GM23338 (cell line): ENCODE results near the gene TMEM151B. TPM values are rescaled to one million over a fixed set of nuclear protein-coding genes. Genes with fewer than 3 reads are reported as not detected.

Experiments
- ATAC-seq: fragments of 200-7000 bp; cut with Tn5 transposase; 3 replicates; pipeline ENCODE4 v1.9.1; 2020
- DNase-seq: peaks from one replicate; pipeline ENCODE4 v3.0.0-alpha.2; 2015; ENCODE audit warnings: low spot score
- H2AFZ ChIP-seq: fragments of 200-600 bp; sonication (generic); 2 replicates; pipeline ENCODE4 v1.8.0; 2016; ENCODE audit warnings: antibody characterized with exemption, mild to moderate bottlenecking, moderate library complexity
- H3F3A ChIP-seq: fragments of 200-600 bp; sonication (generic); replicated peaks from 2 replicates; pipeline ENCODE4 v1.8.0; 2017; ENCODE audit warnings: antibody characterized with exemption, mixed run types, low read depth
- H3K27ac ChIP-seq: fragments of 200-600 bp; sonication (generic); 2 replicates; pipeline ENCODE4 v1.6.1; 2016; ENCODE audit warnings: low read depth
- H3K27me3 ChIP-seq: fragments of 200-600 bp; sonication (generic); 2 replicates; pipeline ENCODE4 v1.8.0; 2016; ENCODE audit warnings: mild to moderate bottlenecking, mixed run types, moderate library complexity; ENCODE audit not compliant: insufficient read depth
- H3K36me3 ChIP-seq: fragments of 200-600 bp; sonication (generic); 2 replicates; pipeline ENCODE4 v1.8.0; 2016; ENCODE audit warnings: mild to moderate bottlenecking; ENCODE audit not compliant: insufficient read depth
- H3K4me1 ChIP-seq: fragments of 200-600 bp; sonication (generic); 2 replicates; pipeline ENCODE4 v1.8.0; 2016; ENCODE audit warnings: mild to moderate bottlenecking, moderate library complexity; ENCODE audit not compliant: insufficient read depth
- H3K4me2 ChIP-seq: fragments of 200-600 bp; sonication (generic); 2 replicates; pipeline ENCODE4 v1.7.1; 2017; ENCODE audit warnings: mixed run types
- H3K4me3 ChIP-seq: fragments of 200-600 bp; sonication (generic); 2 replicates; pipeline ENCODE4 v1.6.1; 2016; ENCODE audit warnings: mixed run types
- H3K79me2 ChIP-seq: fragments of 200-600 bp; sonication (generic); replicated peaks from 2 replicates; pipeline ENCODE4 v1.8.0; 2017; ENCODE audit warnings: mild to moderate bottlenecking; ENCODE audit not compliant: insufficient read depth
- H3K9me2 ChIP-seq: fragments of 200-600 bp; sonication (generic); 2 replicates; pipeline ENCODE4 v1.8.0; 2017; ENCODE audit not compliant: insufficient read depth
- H4K20me1 ChIP-seq: fragments of 200-600 bp; sonication (generic); replicated peaks from 2 replicates; pipeline ENCODE4 v1.8.0; 2017; ENCODE audit warnings: mild to moderate bottlenecking; ENCODE audit not compliant: insufficient read depth
- H3K27ac Mint-ChIP-seq: 2 replicates; pipeline ENCODE4 v1.8.0; 2020; ENCODE audit warnings: inconsistent platforms, mild to moderate bottlenecking, moderate library complexity, mixed read lengths
- H3K27me3 Mint-ChIP-seq: 3 replicates; pipeline ENCODE4 v1.8.0; 2022; ENCODE audit warnings: low read depth, mild to moderate bottlenecking, moderate library complexity, mixed read lengths, inconsistent platforms; ENCODE audit not compliant: insufficient read depth, poor library complexity
- H3K36me3 Mint-ChIP-seq: 3 replicates; pipeline ENCODE4 v1.8.0; 2021; ENCODE audit warnings: low read depth, mild to moderate bottlenecking, inconsistent platforms, moderate library complexity, mixed read lengths
- H3K4me1 Mint-ChIP-seq: 3 replicates; pipeline ENCODE4 v1.8.0; 2020; ENCODE audit warnings: mild to moderate bottlenecking, inconsistent platforms, mixed read lengths
- H3K4me3 Mint-ChIP-seq: 3 replicates; pipeline ENCODE4 v1.8.0; 2021; ENCODE audit warnings: moderate library complexity, mild to moderate bottlenecking, inconsistent platforms, mixed read lengths
- H3K9me3 Mint-ChIP-seq: 3 replicates; pipeline ENCODE4 v1.8.0; 2020; ENCODE audit warnings: moderate library complexity, mild to moderate bottlenecking, inconsistent platforms, mixed read lengths
- CREB1 ChIP-seq: fragments of 250-450 bp; sonication (Bioruptor Pico); IDR thresholded peaks from 2 replicates; pipeline ENCODE4 v1.5.0; 2020; ENCODE audit warnings: low read depth, mild to moderate bottlenecking, moderate library complexity
- EZH2 ChIP-seq: fragments of 200-600 bp; sonication (generic); IDR thresholded peaks from one replicate; pipeline ENCODE4 v1.8.0; 2017; ENCODE audit warnings: antibody characterized with exemption, mild to moderate bottlenecking, low read depth; ENCODE audit not compliant: unreplicated experiment
- EZH2phosphoT487 ChIP-seq: fragments of 200-600 bp; sonication (generic); IDR thresholded peaks from one replicate; pipeline ENCODE4 v1.8.1; 2018; ENCODE audit warnings: antibody characterized with exemption; ENCODE audit not compliant: unreplicated experiment
- JUNB ChIP-seq: IDR thresholded peaks from one replicate; pipeline ENCODE4 v1.6.1; 2016; ENCODE audit warnings: antibody characterized with exemption; ENCODE audit not compliant: unreplicated experiment
- NANOG ChIP-seq: IDR thresholded peaks from 2 replicates; pipeline ENCODE4 v1.6.1; 2016; ENCODE audit warnings: antibody characterized with exemption, borderline replicate concordance
- POLR2AphosphoS5 ChIP-seq: IDR thresholded peaks from 2 replicates; pipeline ENCODE4 v1.6.1; 2016; ENCODE audit warnings: antibody characterized with exemption, low read depth
- ZNF114 ChIP-seq: fragments of 250-450 bp; sonication (Bioruptor Pico); IDR thresholded peaks from 2 replicates; pipeline ENCODE4 v1.5.0; 2020; ENCODE audit warnings: mild to moderate bottlenecking, moderate library complexity
- polyA plus RNA-seq: library from polyadenylated mRNA; unstranded; fragments of >200 nt; fragmentation: Nextera tagmentation; extraction: Ambion mirVana; gene quantifications from 2 replicates; pipeline ENCODE4 v1.2.1, GENCODE V29; 2016
- total RNA-seq: library from RNA; depleted of rRNA; stranded (reverse); fragments of >200 nt; shearing (Covaris generic); gene quantifications from 2 replicates; pipeline ENCODE4 v1.2.3, GENCODE V29; 2014
- TF ChIP-seq, protein P1 (sequence below): IDR thresholded peaks from one replicate; pipeline ENCODE4 v1.6.1; 2018; ENCODE audit warnings: antibody characterized with exemption; ENCODE audit not compliant: unreplicated experiment
- TF ChIP-seq, protein P2 (sequence below): fragments of 250-450 bp; sonication (Bioruptor Pico); IDR thresholded peaks from 2 replicates; pipeline ENCODE4 v1.5.0; 2020; ENCODE audit warnings: mild to moderate bottlenecking, moderate library complexity

The TMEM151B gene
- total and polyA plus RNA-seq, 2 experiments from 2014 or later: 0.91 to 14.6 TPM

DNA sequence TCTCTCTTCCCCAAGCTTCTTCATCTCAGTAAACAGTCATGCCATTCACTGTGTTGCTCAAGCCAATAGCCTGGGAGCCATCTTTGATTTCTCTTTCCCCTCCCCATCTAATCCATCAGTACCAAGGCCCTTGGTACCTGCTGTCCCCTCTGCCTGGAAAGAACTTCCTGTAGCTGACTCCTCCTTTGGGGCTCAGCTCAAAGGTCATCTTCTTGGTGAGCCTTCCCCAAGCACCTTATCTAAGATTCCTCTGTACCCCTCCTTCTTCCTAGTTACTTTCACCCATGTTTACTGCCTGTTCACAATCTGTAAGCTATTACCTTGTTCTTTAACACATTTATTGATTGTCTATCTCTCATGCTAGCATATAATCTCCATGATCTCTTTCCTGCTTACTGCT, 39.4 kb downstream of the TMEM151B start (continued):
- TF ChIP-seq, protein P1, sequence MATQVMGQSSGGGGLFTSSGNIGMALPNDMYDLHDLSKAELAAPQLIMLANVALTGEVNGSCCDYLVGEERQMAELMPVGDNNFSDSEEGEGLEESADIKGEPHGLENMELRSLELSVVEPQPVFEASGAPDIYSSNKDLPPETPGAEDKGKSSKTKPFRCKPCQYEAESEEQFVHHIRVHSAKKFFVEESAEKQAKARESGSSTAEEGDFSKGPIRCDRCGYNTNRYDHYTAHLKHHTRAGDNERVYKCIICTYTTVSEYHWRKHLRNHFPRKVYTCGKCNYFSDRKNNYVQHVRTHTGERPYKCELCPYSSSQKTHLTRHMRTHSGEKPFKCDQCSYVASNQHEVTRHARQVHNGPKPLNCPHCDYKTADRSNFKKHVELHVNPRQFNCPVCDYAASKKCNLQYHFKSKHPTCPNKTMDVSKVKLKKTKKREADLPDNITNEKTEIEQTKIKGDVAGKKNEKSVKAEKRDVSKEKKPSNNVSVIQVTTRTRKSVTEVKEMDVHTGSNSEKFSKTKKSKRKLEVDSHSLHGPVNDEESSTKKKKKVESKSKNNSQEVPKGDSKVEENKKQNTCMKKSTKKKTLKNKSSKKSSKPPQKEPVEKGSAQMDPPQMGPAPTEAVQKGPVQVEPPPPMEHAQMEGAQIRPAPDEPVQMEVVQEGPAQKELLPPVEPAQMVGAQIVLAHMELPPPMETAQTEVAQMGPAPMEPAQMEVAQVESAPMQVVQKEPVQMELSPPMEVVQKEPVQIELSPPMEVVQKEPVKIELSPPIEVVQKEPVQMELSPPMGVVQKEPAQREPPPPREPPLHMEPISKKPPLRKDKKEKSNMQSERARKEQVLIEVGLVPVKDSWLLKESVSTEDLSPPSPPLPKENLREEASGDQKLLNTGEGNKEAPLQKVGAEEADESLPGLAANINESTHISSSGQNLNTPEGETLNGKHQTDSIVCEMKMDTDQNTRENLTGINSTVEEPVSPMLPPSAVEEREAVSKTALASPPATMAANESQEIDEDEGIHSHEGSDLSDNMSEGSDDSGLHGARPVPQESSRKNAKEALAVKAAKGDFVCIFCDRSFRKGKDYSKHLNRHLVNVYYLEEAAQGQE: no peak
- no peak for TF ChIP-seq NANOG
- TF ChIP-seq, protein P2, sequence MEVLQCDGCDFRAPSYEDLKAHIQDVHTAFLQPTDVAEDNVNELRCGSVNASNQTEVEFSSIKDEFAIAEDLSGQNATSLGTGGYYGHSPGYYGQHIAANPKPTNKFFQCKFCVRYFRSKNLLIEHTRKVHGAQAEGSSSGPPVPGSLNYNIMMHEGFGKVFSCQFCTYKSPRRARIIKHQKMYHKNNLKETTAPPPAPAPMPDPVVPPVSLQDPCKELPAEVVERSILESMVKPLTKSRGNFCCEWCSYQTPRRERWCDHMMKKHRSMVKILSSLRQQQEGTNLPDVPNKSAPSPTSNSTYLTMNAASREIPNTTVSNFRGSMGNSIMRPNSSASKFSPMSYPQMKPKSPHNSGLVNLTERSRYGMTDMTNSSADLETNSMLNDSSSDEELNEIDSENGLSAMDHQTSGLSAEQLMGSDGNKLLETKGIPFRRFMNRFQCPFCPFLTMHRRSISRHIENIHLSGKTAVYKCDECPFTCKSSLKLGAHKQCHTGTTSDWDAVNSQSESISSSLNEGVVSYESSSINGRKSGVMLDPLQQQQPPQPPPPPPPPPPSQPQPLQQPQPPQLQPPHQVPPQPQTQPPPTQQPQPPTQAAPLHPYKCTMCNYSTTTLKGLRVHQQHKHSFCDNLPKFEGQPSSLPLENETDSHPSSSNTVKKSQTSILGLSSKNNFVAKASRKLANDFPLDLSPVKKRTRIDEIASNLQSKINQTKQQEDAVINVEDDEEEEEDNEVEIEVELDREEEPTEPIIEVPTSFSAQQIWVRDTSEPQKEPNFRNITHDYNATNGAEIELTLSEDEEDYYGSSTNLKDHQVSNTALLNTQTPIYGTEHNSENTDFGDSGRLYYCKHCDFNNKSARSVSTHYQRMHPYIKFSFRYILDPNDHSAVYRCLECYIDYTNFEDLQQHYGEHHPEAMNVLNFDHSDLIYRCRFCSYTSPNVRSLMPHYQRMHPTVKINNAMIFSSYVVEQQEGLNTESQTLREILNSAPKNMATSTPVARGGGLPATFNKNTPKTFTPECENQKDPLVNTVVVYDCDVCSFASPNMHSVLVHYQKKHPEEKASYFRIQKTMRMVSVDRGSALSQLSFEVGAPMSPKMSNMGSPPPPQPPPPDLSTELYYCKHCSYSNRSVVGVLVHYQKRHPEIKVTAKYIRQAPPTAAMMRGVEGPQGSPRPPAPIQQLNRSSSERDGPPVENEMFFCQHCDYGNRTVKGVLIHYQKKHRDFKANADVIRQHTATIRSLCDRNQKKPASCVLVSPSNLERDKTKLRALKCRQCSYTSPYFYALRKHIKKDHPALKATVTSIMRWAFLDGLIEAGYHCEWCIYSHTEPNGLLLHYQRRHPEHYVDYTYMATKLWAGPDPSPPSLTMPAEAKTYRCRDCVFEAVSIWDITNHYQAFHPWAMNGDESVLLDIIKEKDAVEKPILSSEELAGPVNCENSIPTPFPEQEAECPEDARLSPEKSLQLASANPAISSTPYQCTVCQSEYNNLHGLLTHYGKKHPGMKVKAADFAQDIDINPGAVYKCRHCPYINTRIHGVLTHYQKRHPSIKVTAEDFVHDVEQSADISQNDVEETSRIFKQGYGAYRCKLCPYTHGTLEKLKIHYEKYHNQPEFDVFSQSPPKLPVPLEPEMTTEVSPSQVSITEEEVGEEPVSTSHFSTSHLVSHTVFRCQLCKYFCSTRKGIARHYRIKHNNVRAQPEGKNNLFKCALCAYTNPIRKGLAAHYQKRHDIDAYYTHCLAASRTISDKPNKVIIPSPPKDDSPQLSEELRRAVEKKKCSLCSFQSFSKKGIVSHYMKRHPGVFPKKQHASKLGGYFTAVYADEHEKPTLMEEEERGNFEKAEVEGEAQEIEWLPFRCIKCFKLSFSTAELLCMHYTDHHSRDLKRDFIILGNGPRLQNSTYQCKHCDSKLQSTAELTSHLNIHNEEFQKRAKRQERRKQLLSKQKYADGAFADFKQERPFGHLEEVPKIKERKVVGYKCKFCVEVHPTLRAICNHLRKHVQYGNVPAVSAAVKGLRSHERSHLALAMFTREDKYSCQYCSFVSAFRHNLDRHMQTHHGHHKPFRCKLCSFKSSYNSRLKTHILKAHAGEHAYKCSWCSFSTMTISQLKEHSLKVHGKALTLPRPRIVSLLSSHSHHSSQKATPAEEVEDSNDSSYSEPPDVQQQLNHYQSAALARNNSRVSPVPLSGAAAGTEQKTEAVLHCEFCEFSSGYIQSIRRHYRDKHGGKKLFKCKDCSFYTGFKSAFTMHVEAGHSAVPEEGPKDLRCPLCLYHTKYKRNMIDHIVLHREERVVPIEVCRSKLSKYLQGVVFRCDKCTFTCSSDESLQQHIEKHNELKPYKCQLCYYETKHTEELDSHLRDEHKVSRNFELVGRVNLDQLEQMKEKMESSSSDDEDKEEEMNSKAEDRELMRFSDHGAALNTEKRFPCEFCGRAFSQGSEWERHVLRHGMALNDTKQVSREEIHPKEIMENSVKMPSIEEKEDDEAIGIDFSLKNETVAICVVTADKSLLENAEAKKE (CRISPR knock-in tag): no peak

DNA sequence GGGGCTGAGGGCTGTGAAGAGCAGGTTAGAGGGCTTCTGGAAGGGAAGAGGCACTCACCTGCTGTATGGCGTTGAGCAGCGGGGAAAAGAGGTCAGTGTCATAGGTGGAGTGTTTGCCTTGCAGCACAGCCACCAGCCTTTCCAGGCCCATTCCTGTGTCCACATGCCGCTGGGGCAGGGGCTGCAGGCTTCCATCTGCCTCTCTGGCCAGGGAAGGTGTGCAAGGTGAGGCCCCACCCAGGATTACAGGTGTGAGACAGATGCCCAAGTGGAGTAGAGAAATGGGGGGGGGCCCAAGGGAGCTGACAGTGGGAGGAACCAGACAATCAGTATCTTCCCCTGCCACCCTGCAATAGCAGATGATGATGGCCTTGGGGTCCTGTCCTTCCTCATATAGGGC, 40.0 kb downstream of the TMEM151B start:
- no peaks in the 10 kb centered on the region for H3K27me3 ChIP-seq
- H3K36me3 Mint-ChIP-seq: peaks cover 60% of the 10 kb centered on the region
- H3K27ac ChIP-seq: no peak overlapping the region
- DNase-seq (no peak), ATAC-seq (no peak)
- H3K27me3 Mint-ChIP-seq: peaks cover 15% of the 10 kb centered on the region
- peaks cover 6% of the 10 kb centered on the region; the same call in 1 of the 2 replicates for H3K4me1 ChIP-seq
- H3K27ac Mint-ChIP-seq: no peak overlapping the region
- 0 out of 2 replicates have a peak, but pooled peaks cover 4% of the 10 kb centered on the region for H3F3A ChIP-seq
- peaks cover 10% of the 10 kb centered on the region for H3K79me2 ChIP-seq
- H3K9me3 Mint-ChIP-seq: no peaks in the 10 kb centered on the region; the same call in 2 of the 3 replicates
- H3K36me3 ChIP-seq: peaks cover 12% of the 10 kb centered on the region
- H3K4me2 ChIP-seq: no peak overlapping the region
- H4K20me1 ChIP-seq: no peaks in the 10 kb centered on the region
- peaks cover 9% of the 10 kb centered on the region; the same call in 2 of the 3 replicates for H3K4me1 Mint-ChIP-seq
- H3K9me2 ChIP-seq: no peaks in the 10 kb centered on the region
- no peak overlapping the region for H2AFZ ChIP-seq
- no peak overlapping the region for H3K4me3 ChIP-seq
- no peak overlapping the region for H3K4me3 Mint-ChIP-seq
- no peak for TF ChIP-seq CREB1 (CRISPR knock-in tag)
- no peak for TF ChIP-seq EZH2phosphoT487
- no peak for TF ChIP-seq NANOG
- no peak for TF ChIP-seq EZH2
- no peak for TF ChIP-seq POLR2AphosphoS5
- no peak for TF ChIP-seq JUNB
- TF ChIP-seq ZNF114: no peak
- TF ChIP-seq, protein P1: no peak
